Skin epidermis (tissue), 12 donors: Measurements from ENCODE around the gene GLB1L2.

ENCODE experiments used
- H3K27ac ChIP-seq, 21 experiments: fragments of 200-600 bp; sonication (generic) in 11 of 21; one replicate each; pipeline ENCODE4 v1.5.0; 2020; ENCODE audit warnings: mild to moderate bottlenecking in 3 of 21, inconsistent platforms in 2 of 21, moderate library complexity in 2 of 21
- H3K4me3 ChIP-seq, 7 experiments: fragments of 200-600 bp; sonication (generic) in 2 of 7; one replicate each; pipeline ENCODE4 v1.5.0; 2020; ENCODE audit warnings: inconsistent platforms in 2 of 7, mild to moderate bottlenecking in 2 of 7, moderate library complexity in 1 of 7

The GLB1L2 gene

GRCh38 chr11:134363161-134363560 lies 31.4 kb downstream of the GLB1L2 start:
- H3K4me3 ChIP-seq: no peak overlapping the region
- no peak overlapping the region for H3K27ac ChIP-seq

- H3K4me3 ChIP-seq: no peak overlapping the region
- no peak overlapping the region for H3K27ac ChIP-seq
Observed at GRCh38 chr11:134363592-134363991, 31.8 kb downstream of the GLB1L2 start.

- no peak overlapping the region for H3K4me3 ChIP-seq
Observed at GRCh38 chr11:134364261-134364660, 32.5 kb downstream of the GLB1L2 start.

GRCh38 chr11:134365011-134365925 lies 33.5 kb downstream of the GLB1L2 start:
- no peak overlapping the region for H3K27ac ChIP-seq

More at GRCh38 chr11:134364261-134364660, 32.5 kb downstream of the GLB1L2 start:
- H3K27ac ChIP-seq: no peak overlapping the region

GRCh38 chr11:134366254-134366653 lies 34.5 kb downstream of the GLB1L2 start:
- no peak overlapping the region for H3K27ac ChIP-seq
- no peak overlapping the region for H3K4me3 ChIP-seq

More at GRCh38 chr11:134365011-134365925, 33.5 kb downstream of the GLB1L2 start:
- H3K4me3 ChIP-seq: no peak overlapping the region

GRCh38 chr11:134367781-134368180 lies 36.0 kb downstream of the GLB1L2 start:
- no peak overlapping the region for H3K27ac ChIP-seq
- no peak overlapping the region for H3K4me3 ChIP-seq

- no peak overlapping the region for H3K27ac ChIP-seq
- H3K4me3 ChIP-seq: no peak overlapping the region
Observed at GRCh38 chr11:134369656-134370525, 38.1 kb downstream of the GLB1L2 start.

- Histone ChIP-seq H3K27ac (no peak overlapping the region), H3K4me3 (no peak overlapping the region)
Observed at GRCh38 chr11:134370526-134371435, 39.0 kb downstream of the GLB1L2 start.

- H3K4me3 ChIP-seq: no peak overlapping the region
- no peak overlapping the region for H3K27ac ChIP-seq
Observed at GRCh38 chr11:134371436-134372185, 39.8 kb downstream of the GLB1L2 start.

GRCh38 chr11:134372536-134372935 lies 40.7 kb downstream of the GLB1L2 start:
- Histone ChIP-seq H3K4me3 (no peak overlapping the region), H3K27ac (no peak overlapping the region)

GRCh38 chr11:134372961-134373360 lies 41.2 kb downstream of the GLB1L2 start:
- no peak overlapping the region for H3K27ac ChIP-seq
- H3K4me3 ChIP-seq: no peak overlapping the region

- no peak overlapping the region for H3K4me3 ChIP-seq
- no peak overlapping the region for H3K27ac ChIP-seq
Observed at GRCh38 chr11:134373591-134374052, 41.8 kb downstream of the GLB1L2 start.

GRCh38 chr11:134374171-134374570 lies 42.4 kb downstream of the GLB1L2 start:
- no peak overlapping the region for H3K4me3 ChIP-seq
- no peak overlapping the region for H3K27ac ChIP-seq

- H3K27ac ChIP-seq: no peak overlapping the region
- H3K4me3 ChIP-seq: no peak overlapping the region
Observed at GRCh38 chr11:134374891-134375550, 43.2 kb downstream of the GLB1L2 start.

GRCh38 chr11:134376150-134376921 lies 44.5 kb downstream of the GLB1L2 start:
- Histone ChIP-seq H3K4me3 (no peak overlapping the region), H3K27ac (no peak overlapping the region)

- Histone ChIP-seq H3K27ac (no peak overlapping the region), H3K4me3 (no peak overlapping the region)
Observed at GRCh38 chr11:134377876-134378275, 46.1 kb downstream of the GLB1L2 start.

- H3K4me3 ChIP-seq: no peak overlapping the region
- H3K27ac ChIP-seq: no peak overlapping the region
Observed at GRCh38 chr11:134379241-134379640, 47.5 kb downstream of the GLB1L2 start.
